ENCODE measurements around the gene GPA33.

The GPA33 gene

GRCh38 chr1:167088746-167089417 is 1.3 kb downstream of the GPA33 start:
- TF ChIP-seq CSDC2 (CRISPR knock-in tag; IDR thresholded peaks at IDR 0.05) (no peak), ZC3H10 (CRISPR knock-in tag; IDR thresholded peaks at IDR 0.05) (no peak), CREB5 (CRISPR knock-in tag; IDR thresholded peaks at IDR 0.05; ENCODE audit: low read depth) (no peak), ZFP30 (CRISPR knock-in tag; IDR thresholded peaks at IDR 0.05) (no peak), CSRNP3 (CRISPR knock-in tag; IDR thresholded peaks at IDR 0.05) (no peak), ARNTL (CRISPR knock-in tag; IDR thresholded peaks at IDR 0.05; ENCODE audit: borderline replicate concordance, low read depth) (no peak), BACH2 (CRISPR knock-in tag; IDR thresholded peaks at IDR 0.05; ENCODE audit: borderline replicate concordance) (no peak), PATZ1 (CRISPR knock-in tag; IDR thresholded peaks at IDR 0.05; ENCODE audit: borderline replicate concordance) (no peak), OSR1 (CRISPR knock-in tag; IDR thresholded peaks at IDR 0.05) (no peak), ZFP3 (CRISPR knock-in tag; IDR thresholded peaks at IDR 0.05) (no peak), RARB (CRISPR knock-in tag; IDR thresholded peaks at IDR 0.05) (no peak), ZNF70 (CRISPR knock-in tag; IDR thresholded peaks at IDR 0.05) (no peak), ZNF565 (CRISPR knock-in tag; conservative IDR thresholded peaks at IDR 0.05; ENCODE audit: low read depth) (no peak), TCF4 (CRISPR knock-in tag; IDR thresholded peaks at IDR 0.05; ENCODE audit: borderline replicate concordance) (no peak), TOX (CRISPR knock-in tag; IDR thresholded peaks at IDR 0.05; ENCODE audit: borderline replicate concordance) (no peak), GLIS3 (CRISPR knock-in tag; IDR thresholded peaks at IDR 0.05) (no peak), ESRRG (CRISPR knock-in tag; IDR thresholded peaks at IDR 0.05) (no peak), TSHZ2 (CRISPR knock-in tag; IDR thresholded peaks at IDR 0.05) (no peak), PPARA (CRISPR knock-in tag; IDR thresholded peaks at IDR 0.05; ENCODE audit: borderline replicate concordance) (no peak), ZNF8 (CRISPR knock-in tag; IDR thresholded peaks at IDR 0.05) (no peak)
- ATAC-seq, result no peak

GRCh38 chr1:167086768-167087167 is 3.4 kb downstream of the GPA33 start:
- no peak for TF ChIP-seq CSRNP3 (CRISPR knock-in tag; IDR thresholded peaks at IDR 0.05)
- no peak for TF ChIP-seq TCF4 (CRISPR knock-in tag; IDR thresholded peaks at IDR 0.05; ENCODE audit: borderline replicate concordance)
- no peak for TF ChIP-seq ZNF70 (CRISPR knock-in tag; IDR thresholded peaks at IDR 0.05)
- no peak for TF ChIP-seq ZFP30 (CRISPR knock-in tag; IDR thresholded peaks at IDR 0.05)
- no peak for TF ChIP-seq PPARA (CRISPR knock-in tag; IDR thresholded peaks at IDR 0.05; ENCODE audit: borderline replicate concordance)
- TF ChIP-seq ZFP3 (CRISPR knock-in tag; IDR thresholded peaks at IDR 0.05), result no peak
- no peak for TF ChIP-seq ISL1 (CRISPR knock-in tag; IDR thresholded peaks at IDR 0.05)
- no peak for TF ChIP-seq RARB (CRISPR knock-in tag; IDR thresholded peaks at IDR 0.05)
- TF ChIP-seq TSHZ2 (CRISPR knock-in tag; IDR thresholded peaks at IDR 0.05), result no peak
- no peak for ATAC-seq
